Activated T-helper 1 cell treated with Interleukin-2 at 50 U/mL for 16 hours (primary cell): ENCODE measurements around the gene C2orf68.
"Not testable (repeated sequence)": the region's sequence is repeated elsewhere in the genome, so short reads cannot be mapped to it uniquely, and the experiment has no call there.

Experiments
- DNase-seq: peaks from one replicate; pipeline ENCODE4 v3.0.0-alpha.2; 2020; ENCODE audit warnings: low read depth

The C2orf68 gene

GRCh38 chr2:85579266-85579935 is 32.5 kb downstream of the C2orf68 start:
- DNase-seq: no peak

DNA sequence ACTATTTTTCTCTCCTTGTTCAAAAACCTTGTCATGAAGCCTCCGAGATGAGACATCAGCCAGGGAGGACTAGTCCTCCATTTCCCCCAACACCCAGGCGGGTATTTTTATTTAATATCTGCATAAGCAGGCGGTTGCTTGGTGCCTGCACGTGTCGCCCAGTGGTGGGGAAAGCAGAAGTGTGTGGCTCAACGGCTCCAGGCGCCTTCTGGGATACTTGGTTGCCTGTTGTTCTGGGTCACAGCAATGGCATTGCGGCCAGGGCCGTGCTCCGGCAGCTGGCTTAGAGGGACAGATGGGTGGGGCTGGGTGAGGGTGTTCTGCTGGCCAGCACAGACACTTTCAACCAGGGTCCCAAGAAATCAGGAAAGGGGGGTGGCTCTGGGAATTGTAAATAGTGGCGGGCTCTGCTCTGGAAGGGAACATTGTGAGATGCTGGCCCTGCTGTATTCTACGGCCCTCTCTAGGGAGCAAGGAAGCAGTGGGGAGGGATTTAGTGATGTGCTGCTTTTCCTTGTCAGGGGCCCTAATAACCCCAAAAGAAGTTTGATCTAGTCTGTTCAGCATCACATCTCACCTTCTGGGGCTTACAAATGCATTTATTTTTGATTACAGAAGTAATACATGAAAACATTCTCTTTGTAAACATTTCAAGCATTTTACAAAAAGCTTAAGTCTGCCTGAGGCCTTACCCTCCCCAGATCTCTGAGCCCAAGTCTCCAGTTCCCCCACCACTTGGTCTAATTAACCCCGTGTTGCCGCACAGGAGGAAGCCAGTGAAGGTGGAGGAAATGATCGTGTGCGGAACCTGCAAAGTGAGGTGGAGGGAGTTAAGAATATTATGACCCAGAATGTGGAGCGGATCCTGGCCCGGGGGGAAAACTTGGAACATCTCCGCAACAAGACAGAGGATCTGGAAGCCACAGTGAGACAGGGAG is 33.4 kb downstream of the C2orf68 start:
- no peak for DNase-seq

GRCh38 chr2:85577386-85578242 is 34.3 kb downstream of the C2orf68 start, which contains the start of gene VAMP8:
Gene VAMP8, plus strand, starts transcription at chr2:85577586. Its CDS starts 61 bp downstream, at chr2:85577647.
- DNase-seq: peak; percentile 55

DNA sequence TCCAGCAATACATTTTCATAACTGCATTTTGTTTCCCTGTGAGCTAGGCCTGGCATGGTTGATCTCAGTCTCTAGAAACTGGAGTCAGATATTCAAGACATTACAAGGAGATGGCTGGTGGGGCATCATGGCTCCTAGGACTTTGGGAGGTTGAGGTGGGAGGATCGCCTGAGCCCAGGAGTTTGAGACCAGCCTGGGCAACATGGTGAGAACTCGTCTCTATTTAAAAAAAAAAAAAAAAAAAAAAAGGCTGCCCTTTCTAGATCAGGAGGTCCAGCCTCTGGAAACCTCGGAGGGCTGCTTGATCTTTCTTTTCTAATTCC is 34.8 kb downstream of the C2orf68 start:
- DNase-seq: no peak

DNA sequence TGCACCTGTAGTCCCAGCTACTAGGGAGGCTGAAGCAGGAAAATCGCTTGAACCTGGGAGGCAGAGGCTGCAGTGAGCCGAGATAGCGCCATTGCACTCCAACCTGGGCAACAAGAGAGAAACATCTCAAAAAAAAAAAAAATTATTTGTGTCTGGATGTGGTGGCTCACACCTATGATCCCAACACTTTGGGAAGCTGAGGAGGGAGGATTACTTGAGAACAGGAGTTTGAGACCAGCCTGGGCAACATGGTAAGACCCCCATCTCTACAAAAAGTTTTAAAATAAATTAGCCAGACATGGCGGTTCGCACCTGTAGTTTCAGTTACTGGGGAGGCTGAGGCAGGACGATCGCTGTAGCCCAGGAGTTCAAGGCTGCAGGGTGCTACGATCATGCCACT is 36.1 kb downstream of the C2orf68 start:
- no peak for DNase-seq

DNA sequence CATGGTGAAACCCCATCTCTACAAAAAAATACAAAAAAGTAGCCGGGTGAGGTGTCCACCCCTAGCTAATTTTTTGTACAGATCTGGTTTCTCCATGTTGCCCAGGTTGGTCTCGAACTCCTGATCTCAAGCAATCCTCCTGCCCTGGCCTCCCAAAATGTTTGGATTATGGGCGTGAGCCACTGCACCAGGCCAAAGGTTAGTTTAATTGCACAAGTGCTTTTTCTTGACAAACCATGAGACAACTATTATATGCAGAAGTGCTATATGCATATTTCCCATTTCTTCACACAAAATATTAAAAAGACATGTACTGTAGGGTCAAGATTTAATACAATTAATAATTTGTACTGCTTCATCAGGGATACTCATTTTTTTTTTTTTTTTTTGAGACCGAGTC is 45.6 kb downstream of the C2orf68 start:
- DNase-seq: no peak

DNA sequence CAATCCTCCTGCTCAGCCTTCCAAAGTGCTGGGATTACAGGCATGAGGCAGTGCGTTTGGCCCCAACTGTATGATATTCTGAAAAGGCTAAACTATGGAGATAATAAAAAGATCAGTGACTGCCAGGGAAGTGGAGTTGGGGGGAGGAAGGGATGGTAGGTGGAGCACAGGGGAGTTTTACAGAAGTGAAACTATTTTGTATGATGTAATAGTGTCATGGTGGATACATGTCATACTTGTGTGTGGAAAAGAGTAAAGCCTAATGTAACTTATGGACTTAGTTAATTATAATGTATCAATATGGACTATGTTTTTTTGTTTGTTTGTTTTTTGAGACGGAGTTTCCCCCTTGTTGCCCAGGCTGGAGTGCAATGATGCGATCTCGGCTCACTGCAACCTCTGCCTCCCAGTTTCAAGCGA is 47.7 kb downstream of the C2orf68 start:
- DNase-seq: no peak

DNA sequence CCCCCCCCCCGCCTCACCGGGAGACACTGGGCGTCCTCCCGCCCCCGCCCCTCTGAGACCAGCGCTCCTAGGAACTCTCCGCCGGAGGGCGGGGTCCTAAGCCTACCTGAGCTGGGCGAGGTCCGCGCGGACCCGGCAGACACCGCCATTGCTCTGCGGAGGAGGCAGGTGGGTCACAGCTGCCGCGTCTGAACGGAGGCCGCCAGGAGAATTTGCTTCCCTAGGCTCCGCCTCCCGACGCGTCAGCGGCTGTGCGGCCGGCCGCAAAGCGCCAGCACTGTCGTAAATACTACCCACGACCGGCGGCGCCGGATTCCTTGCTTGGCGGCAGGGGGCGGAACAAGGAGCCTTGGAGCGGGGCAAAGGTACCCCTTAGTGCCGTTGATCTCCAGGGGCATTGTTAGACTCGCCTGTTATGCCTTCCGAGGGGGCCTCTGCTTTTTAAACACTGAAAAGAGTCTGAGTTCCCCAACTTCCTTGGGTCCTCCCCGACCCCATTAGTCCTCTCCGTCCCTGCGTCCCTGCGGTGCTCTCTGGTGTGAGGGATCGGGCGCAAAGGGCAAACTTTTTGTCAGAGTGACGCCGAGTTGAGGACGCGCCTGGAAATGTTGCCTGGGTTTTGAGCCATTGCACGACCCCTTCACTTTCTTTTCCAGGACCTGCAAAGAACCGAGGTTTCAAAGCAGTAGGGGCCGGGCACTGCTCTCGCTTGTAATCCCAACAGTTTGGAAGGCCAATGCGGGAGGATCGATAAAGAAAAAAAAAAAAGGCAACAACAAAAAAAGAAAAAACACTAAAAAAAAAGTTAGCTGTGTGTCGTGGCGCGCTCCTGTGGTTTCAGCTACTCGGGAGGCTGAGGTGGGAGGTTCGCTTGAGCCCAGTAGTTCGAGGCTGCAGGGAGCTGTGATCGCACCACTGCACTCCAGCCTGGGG is 50.3 kb downstream of the C2orf68 start, which contains the start of gene GGCX:
TSS of gene GGCX (minus strand) at position 214 of the 933 bp plus-strand sequence. CDS start at position 149, 65 bp downstream.
- DNase-seq: peak; percentile 91

GRCh38 chr2:85560812-85561279 is 51.0 kb downstream of the C2orf68 start:
- no peak for DNase-seq

DNA sequence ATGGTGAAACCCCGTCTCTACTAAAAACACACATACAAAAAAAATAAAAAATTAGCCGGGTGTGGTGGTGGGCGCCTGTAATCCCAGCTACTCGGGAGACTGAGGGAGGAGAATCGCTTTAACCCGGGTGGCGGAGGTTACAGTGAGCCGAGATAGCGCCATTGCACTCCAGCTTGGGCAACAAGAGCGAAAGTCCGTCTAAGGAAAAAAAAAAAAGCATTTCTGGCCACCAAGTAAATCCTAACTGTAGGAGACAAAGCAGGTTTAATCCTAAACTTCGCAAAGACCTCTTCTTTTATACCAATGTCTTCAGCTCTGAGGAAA is 51.5 kb downstream of the C2orf68 start:
- not testable (repeated sequence) for DNase-seq

GRCh38 chr2:85558160-85558559 is 53.7 kb downstream of the C2orf68 start:
- no peak for DNase-seq

DNA sequence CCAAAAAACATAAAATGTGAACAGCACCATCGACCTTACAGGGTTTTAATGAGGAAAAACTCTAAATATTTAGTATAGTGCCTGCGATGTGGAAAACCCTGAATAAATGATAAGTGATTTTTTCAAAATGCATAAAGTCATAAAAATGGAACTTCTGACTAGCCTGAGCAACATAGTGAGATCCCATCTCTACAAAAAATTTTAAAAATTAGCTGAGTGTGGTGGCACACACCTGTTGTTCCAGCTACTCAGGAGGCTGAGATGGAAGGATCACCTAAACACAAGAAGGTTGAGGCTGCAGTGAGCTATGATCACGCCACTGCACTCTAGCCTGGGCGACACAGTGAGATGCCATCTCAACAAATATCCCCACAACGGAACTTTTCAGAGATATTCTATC is 54.7 kb downstream of the C2orf68 start:
- DNase-seq: no peak
